K562 (cell line): ENCODE data around the gene NRP1.

ENCODE experiments used
- ATF4 ChIP-seq: fragments of 450-650 bp; formaldehyde crosslinking; IDR thresholded peaks from 2 replicates; pipeline ENCODE4 v1.4.0; 2022; ENCODE audit warnings: mild to moderate bottlenecking, moderate library complexity
- CTCF ChIP-seq, 3 experiments: IDR thresholded peaks in 2 of 3; conservative IDR thresholded peaks in 1 of 3; 2 replicates each; pipeline ENCODE4 v1.5.1; 2011 to 2012; ENCODE audit warnings: low read length in 3 of 3, mild to moderate bottlenecking in 3 of 3, control low read depth in 2 of 3, improper control_type of control experiment in 1 of 3, inconsistent platforms in 1 of 3, low read depth in 1 of 3, mixed read lengths in 1 of 3, moderate library complexity in 1 of 3; ENCODE audit not compliant: insufficient read depth in 2 of 3
- KAT8 ChIP-seq: fragments of 450-650 bp; IDR thresholded peaks from 2 replicates; pipeline ENCODE4 v1.6.1; 2016; ENCODE audit warnings: low read depth, mild to moderate bottlenecking
- KDM1A ChIP-seq, 2 experiments: fragments of 450-650 bp; IDR thresholded peaks; 2 replicates each; pipeline ENCODE4 v1.6.1; 2016; ENCODE audit warnings: mild to moderate bottlenecking in 2 of 2
- MEIS2 ChIP-seq: fragments of 450-650 bp; IDR thresholded peaks from 2 replicates; pipeline ENCODE4 v1.6.1; 2014; ENCODE audit warnings: mild to moderate bottlenecking; ENCODE audit not compliant: partially characterized antibody
- NCOA6 ChIP-seq: fragments of 450-650 bp; IDR thresholded peaks from 2 replicates; pipeline ENCODE4 v1.6.1; 2017; ENCODE audit warnings: mild to moderate bottlenecking
- NFE2 ChIP-seq: IDR thresholded peaks from 2 replicates; pipeline ENCODE4 v1.6.1; 2014; ENCODE audit warnings: antibody characterized with exemption, low read depth
- NR2F6 ChIP-seq: fragments of 450-650 bp; formaldehyde crosslinking; IDR thresholded peaks from 2 replicates; pipeline ENCODE4 v1.4.0; 2020; ENCODE audit warnings: mild to moderate bottlenecking
- NRF1 ChIP-seq, 2 experiments: fragments of 450-650 bp; IDR thresholded peaks in 1 of 2; conservative IDR thresholded peaks in 1 of 2; 2 replicates each; pipeline ENCODE4 v1.6.1; 2014; ENCODE audit warnings: mild to moderate bottlenecking in 2 of 2
- ZBTB49 ChIP-seq: sonication (generic); formaldehyde crosslinking; IDR thresholded peaks from 2 replicates; pipeline ENCODE4 v1.8.0; 2022; ENCODE audit warnings: missing genetic modification reagents, mild to moderate bottlenecking, borderline replicate concordance
- ZNF24 ChIP-seq: fragments of 450-650 bp; IDR thresholded peaks from 2 replicates; pipeline ENCODE4 v1.6.1; 2016
- ZSCAN29 ChIP-seq: fragments of 450-650 bp; IDR thresholded peaks from 2 replicates; pipeline ENCODE4 v1.6.1; 2017

- TF ChIP-seq ZBTB49 (CRISPR knock-in tag) (no peak), NRF1 (conservative IDR thresholded peaks at IDR 0.05 in 1 of 2, IDR thresholded peaks at IDR 0.05 in 1 of 2) (no peak), CTCF (IDR thresholded peaks at IDR 0.05 in 2 of 3, conservative IDR thresholded peaks at IDR 0.05 in 1 of 3; ENCODE audit: insufficient read depth in 2 of 3, low read depth in 1 of 3, low read length in 3 of 3) (no peak), KAT8 (no peak), ZNF24 (no peak), NCOA6 (no peak), ATF4 (no peak), NFE2 (no peak), KDM1A (IDR thresholded peaks at IDR 0.05) (no peak), NR2F6 (CRISPR knock-in tag) (no peak), MEIS2 (no peak), ZSCAN29 (no peak)
These were observed 40.8 kb downstream of the NRP1 start for GRCh38 chr10:33293531-33294170.
